DMS 273 (cell line): ENCODE measurements around the gene FILIP1.
A peak's percentile ranks its signal among the peaks of the same experiment; 100 is the strongest.
"Not testable (repeated sequence)": the region's sequence is repeated elsewhere in the genome, so short reads cannot be mapped to it uniquely, and the experiment has no call there.

Experiments
- DNase-seq: peaks from one replicate; lab custom pipeline; 2025; ENCODE audit not compliant: unreplicated experiment; lab: John Stamatoyannopoulos, UW

FILIP1 gene

GRCh38 chr6:75463061-75463460 is 30.5 kb downstream of the FILIP1 start:
- no peak for DNase-seq

GRCh38 chr6:75460681-75461080 is 32.9 kb downstream of the FILIP1 start:
- DNase-seq, result no peak

- DNase-seq, result no peak
Observed at GRCh38 chr6:75458895-75459294, 34.7 kb downstream of the FILIP1 start.

- DNase-seq, result no peak
Observed at GRCh38 chr6:75450903-75451302, 42.7 kb downstream of the FILIP1 start.

- DNase-seq, result no peak
Observed at GRCh38 chr6:75449630-75450206, 43.9 kb downstream of the FILIP1 start.

GRCh38 chr6:75446241-75446880 is 47.2 kb downstream of the FILIP1 start:
- DNase-seq, result no peak

- DNase-seq, result no peak
Observed at GRCh38 chr6:75445738-75446137, 47.9 kb downstream of the FILIP1 start.

- no peak for DNase-seq
Observed at GRCh38 chr6:75444899-75445298, 48.7 kb downstream of the FILIP1 start.

- not testable (repeated sequence) for DNase-seq
Observed at GRCh38 chr6:75441883-75442282, 51.7 kb downstream of the FILIP1 start.

- DNase-seq, result not testable (repeated sequence)
Observed at GRCh38 chr6:75441479-75441878, 52.1 kb downstream of the FILIP1 start.

- DNase-seq, result no peak
Observed at GRCh38 chr6:75438442-75439116, 55.0 kb downstream of the FILIP1 start.

- DNase-seq, result no peak
Observed at GRCh38 chr6:75438013-75438431, 55.6 kb downstream of the FILIP1 start.

GRCh38 chr6:75437421-75437891 is 56.1 kb downstream of the FILIP1 start:
- no peak for DNase-seq

- DNase-seq, result no peak
Observed at GRCh38 chr6:75436869-75437268, 56.7 kb downstream of the FILIP1 start.

- not testable (repeated sequence) for DNase-seq
Observed at GRCh38 chr6:75432809-75433208, 60.8 kb downstream of the FILIP1 start.

- no peak for DNase-seq
Observed at GRCh38 chr6:75431379-75431778, 62.2 kb downstream of the FILIP1 start.

GRCh38 chr6:75430631-75431325 is 62.8 kb downstream of the FILIP1 start:
- DNase-seq, result peak; percentile 4

- DNase-seq, result no peak
Observed at GRCh38 chr6:75429061-75429703, 64.4 kb downstream of the FILIP1 start.

- DNase-seq, result no peak
Observed at GRCh38 chr6:75428204-75428603, 65.4 kb downstream of the FILIP1 start.

- no peak for DNase-seq
Observed at GRCh38 chr6:75427329-75427728, 66.3 kb downstream of the FILIP1 start.
